PC-3 (cell line): ENCODE measurements around the gene CYP4V2.

Experiments
- CTCF ChIP-seq: fragments of 300-600 bp; sonication (generic); conservative IDR thresholded peaks from 2 replicates; pipeline ENCODE4 v1.5.1; 2017; ENCODE audit warnings: antibody characterized with exemption, low read depth, mild to moderate bottlenecking, low read length
- EZH2phosphoT487 ChIP-seq: fragments of 300-600 bp; sonication (generic); IDR thresholded peaks from 2 replicates; pipeline ENCODE4 v1.6.1; 2018; ENCODE audit warnings: mild to moderate bottlenecking, antibody characterized with exemption, low read length, borderline replicate concordance

- TF ChIP-seq CTCF (no peak), EZH2phosphoT487 (no peak)
These were observed 18.8 kb upstream of the CYP4V2 start for GRCh38 chr4:186172546-186172945.
